ENCODE measurements around the gene CNNM4.

The CNNM4 gene

GRCh38 chr2:96759548-96759947, 1.2 kb upstream of the CNNM4 start:
- no peak for DNase-seq (ENCODE audit: low spot score)

GRCh38 chr2:96760986-96761832, 507 bp downstream of the CNNM4 start:
- no peak for DNase-seq (ENCODE audit: low spot score)

GRCh38 chr2:96762529-96763311, 2.0 kb downstream of the CNNM4 start:
- DNase-seq (ENCODE audit: low spot score) = no peak

- DNase-seq (ENCODE audit: low spot score) = no peak
Measured at GRCh38 chr2:96763511-96764252, 3.0 kb downstream of the CNNM4 start.

GRCh38 chr2:96764253-96764637, 3.5 kb downstream of the CNNM4 start:
- DNase-seq (ENCODE audit: low spot score) = no peak

GRCh38 chr2:96767135-96767871, 6.6 kb downstream of the CNNM4 start:
- no peak for DNase-seq (ENCODE audit: low spot score)

- no peak for DNase-seq (ENCODE audit: low spot score)
Measured at GRCh38 chr2:96768083-96768561, 7.4 kb downstream of the CNNM4 start.

- DNase-seq (ENCODE audit: low spot score) = no peak
Measured at GRCh38 chr2:96769814-96770213, 9.1 kb downstream of the CNNM4 start.

GRCh38 chr2:96770442-96771202, 9.9 kb downstream of the CNNM4 start:
- DNase-seq (ENCODE audit: low spot score) = no peak

- DNase-seq (ENCODE audit: low spot score) = no peak
Measured at GRCh38 chr2:96771796-96772618, 11.3 kb downstream of the CNNM4 start.

- DNase-seq (ENCODE audit: low spot score) = peak; percentile 16
Measured at GRCh38 chr2:96772903-96773671, 12.4 kb downstream of the CNNM4 start.

- peak; percentile 44 for DNase-seq (ENCODE audit: low spot score)
Measured at GRCh38 chr2:96773922-96774321, 13.2 kb downstream of the CNNM4 start.

- no peak for DNase-seq (ENCODE audit: low spot score)
Measured at GRCh38 chr2:96775160-96775559, 14.5 kb downstream of the CNNM4 start.

GRCh38 chr2:96783388-96783787, 22.7 kb downstream of the CNNM4 start:
- no peak for DNase-seq (ENCODE audit: low spot score)

- DNase-seq (ENCODE audit: low spot score) = no peak
Measured at GRCh38 chr2:96787411-96787810, 26.7 kb downstream of the CNNM4 start.

- DNase-seq (ENCODE audit: low spot score) = no peak
Measured at GRCh38 chr2:96788442-96789244, 27.9 kb downstream of the CNNM4 start.

- no peak for DNase-seq (ENCODE audit: low spot score)
Measured at GRCh38 chr2:96789245-96789617, 28.5 kb downstream of the CNNM4 start.
